CD4-positive, alpha-beta T cell treated with Interleukin-4 for 1 hour (primary cell): ENCODE results near the gene KLB.
A peak's percentile ranks its signal among the peaks of the same experiment; 100 is the strongest.
"Not testable (repeated sequence)": the region's sequence is repeated elsewhere in the genome, so short reads cannot be mapped to it uniquely, and the experiment has no call there.

Source experiments
- DNase-seq, 2 donors: peaks; one replicate each; pipeline ENCODE4 v3.0.0-alpha.2; 2020 to 2022

Gene KLB

GRCh38 chr4:39406763-39407583 lies at the start of gene KLB:
Gene KLB, plus strand, starts transcription at chr4:39406930. Its CDS starts 20 bp downstream, at chr4:39406950.
- no peak for DNase-seq

DNA sequence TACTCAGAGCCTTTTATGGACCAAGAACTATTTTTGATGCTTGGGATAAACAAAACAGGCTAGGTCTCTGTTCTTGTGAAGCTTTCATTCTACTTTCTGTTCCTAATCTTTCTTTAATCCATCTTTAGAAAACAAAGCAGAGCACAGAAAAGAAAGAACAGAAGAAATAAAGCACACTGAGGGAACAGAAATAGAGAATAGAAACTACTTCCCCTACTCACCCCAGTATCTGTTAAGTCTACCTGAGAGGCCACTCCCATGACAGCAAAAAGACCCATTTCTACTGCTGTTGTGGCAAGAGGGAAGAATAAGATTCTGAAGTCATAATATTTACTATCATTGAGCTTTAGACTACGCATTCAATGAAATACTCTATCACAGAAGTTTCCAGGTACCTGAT lies 49.7 kb upstream of the KLB start:
- DNase-seq, result no peak

DNA sequence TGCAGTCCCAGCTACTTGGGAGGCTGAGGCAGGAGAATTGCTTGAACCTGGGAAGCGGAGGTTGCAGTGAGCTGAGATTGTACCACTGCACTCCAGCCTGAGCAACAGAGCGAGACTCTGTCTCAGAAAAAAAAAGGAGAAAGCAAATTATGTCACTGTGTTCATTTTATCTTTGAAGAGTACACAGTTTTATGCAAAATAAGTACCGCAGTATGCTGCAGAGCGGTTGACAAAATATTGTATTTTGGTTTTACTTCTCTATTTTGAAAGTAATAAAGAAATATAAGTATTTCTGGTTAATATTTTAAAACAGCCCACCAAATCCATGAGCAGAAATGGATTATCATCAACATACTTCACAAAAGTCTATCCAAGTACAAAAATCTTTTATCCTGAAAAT lies 46.1 kb upstream of the KLB start:
- not testable (repeated sequence) for DNase-seq

GRCh38 chr4:39362827-39363226 lies 43.9 kb upstream of the KLB start:
- no peak for DNase-seq

GRCh38 chr4:39363773-39364393 lies 42.8 kb upstream of the KLB start:
- no peak for DNase-seq

DNA sequence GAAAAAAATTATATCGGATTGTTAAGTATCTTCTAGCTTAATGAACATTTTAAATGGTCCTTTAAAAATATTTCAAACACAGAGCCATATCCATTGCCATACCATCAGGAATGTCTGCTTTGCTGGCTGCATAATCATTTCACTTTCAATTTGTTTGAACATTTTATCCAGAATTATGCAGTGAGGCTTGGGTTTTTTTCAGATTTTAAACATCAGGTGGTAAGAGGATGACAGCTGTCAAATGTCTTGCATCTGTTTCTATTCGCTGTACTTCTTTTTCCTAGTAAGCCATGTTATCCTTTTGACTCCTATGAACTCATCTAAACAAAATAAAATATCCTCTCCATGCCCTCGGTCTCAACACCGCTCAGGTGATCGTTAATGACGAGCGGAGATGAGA lies 41.4 kb upstream of the KLB start:
- DNase-seq, result peak in 1 of 2 donors; percentile 42

DNA sequence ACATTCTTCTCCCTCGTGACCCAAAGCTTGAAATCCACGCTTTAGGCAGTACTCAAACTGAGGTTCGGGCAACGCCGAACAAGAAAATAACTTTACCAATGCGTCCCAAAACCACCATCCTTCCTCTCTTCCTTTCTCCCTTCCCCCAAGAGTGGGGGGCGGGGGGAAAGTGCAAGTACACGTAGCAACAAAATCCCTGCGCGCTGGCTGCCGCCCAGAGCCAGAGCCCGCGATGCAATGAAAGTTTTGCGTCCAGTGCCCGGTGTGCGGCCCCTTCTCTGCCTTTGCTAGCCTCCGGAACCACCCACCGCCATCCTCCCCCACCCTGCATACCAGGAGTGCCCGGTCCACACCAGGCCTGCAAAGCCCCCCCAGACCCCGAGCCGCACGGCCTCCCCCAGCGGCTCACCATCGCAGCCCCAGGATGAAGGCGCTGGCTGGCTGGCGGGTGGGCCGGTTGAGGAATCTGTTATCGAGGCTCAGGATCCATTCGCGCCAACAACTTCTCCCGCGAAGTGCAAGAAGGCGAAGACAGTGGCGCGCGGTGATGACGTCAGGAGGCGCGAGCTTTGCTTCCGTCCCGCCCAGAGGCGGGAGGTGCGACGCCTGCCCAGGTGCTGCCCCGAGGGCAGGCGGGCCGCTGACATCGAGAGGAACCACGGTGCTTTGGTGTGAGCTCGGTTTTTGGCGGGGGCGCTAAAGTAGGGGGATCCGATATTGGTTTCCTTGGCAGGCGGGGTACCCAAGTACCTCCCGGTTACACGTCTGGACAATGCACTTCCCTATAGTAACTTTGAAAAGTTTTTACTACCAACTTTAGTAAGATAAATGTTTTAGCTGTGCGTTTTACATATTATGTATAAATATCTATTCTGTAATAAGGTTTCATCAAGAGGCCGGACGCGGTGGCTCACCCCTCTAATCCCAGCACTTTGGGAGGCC lies 40.6 kb upstream of the KLB start, which contains the start of gene RFC1:
Gene RFC1 (minus strand): TSS at position 533 of the 942 bp plus-strand sequence. CDS start 121 bp downstream, at position 412.
- peak; percentile 91 to 92 for DNase-seq

DNA sequence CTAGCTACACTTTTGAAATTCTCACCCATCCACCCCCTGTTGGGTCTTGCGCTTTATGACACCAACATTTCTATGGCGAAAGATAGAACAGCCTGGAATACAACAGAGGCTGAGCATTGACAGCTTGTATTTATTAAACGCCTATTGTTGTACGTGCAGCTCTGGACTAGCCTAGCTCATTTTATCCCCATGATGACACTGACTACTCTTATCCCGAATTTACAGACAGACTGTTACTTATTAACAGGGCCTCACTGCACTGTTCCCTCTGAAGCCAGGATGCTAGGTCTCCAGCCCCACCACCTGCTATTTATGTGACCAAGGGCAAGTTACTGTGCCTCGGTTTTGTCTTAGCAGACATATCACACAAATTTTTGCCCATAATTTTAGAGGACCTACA lies 39.6 kb upstream of the KLB start:
- no peak for DNase-seq

GRCh38 chr4:39369301-39369700 lies 37.4 kb upstream of the KLB start:
- no peak for DNase-seq

- not testable (repeated sequence) for DNase-seq
Observed at GRCh38 chr4:39371209-39371608, 35.5 kb upstream of the KLB start.

GRCh38 chr4:39375478-39375877 lies 31.3 kb upstream of the KLB start:
- DNase-seq, result no peak

- DNase-seq, result no peak
Observed at GRCh38 chr4:39383690-39384089, 23.0 kb upstream of the KLB start.

GRCh38 chr4:39384563-39384962 lies 22.2 kb upstream of the KLB start:
- DNase-seq, result no peak

DNA sequence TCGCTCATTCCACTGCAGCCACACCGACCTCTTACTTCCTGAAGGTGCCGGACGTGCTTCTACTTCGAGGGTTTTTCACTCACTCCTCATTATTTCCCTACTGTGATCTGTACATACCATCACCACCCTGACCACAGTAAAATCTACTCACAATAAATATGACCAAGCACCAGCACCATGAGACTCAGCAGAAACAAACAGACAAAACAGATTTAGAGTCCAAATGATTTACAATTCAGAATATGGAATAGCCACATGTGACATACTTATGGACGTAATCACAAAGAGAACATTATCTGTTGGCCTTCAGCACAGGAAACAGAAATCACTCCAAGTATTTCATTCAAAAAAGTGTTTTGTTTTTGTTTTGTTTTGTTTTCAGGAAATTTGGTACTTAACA lies 16.1 kb upstream of the KLB start:
- no peak for DNase-seq

GRCh38 chr4:39394706-39395105 lies 12.0 kb upstream of the KLB start:
- no peak for DNase-seq

DNA sequence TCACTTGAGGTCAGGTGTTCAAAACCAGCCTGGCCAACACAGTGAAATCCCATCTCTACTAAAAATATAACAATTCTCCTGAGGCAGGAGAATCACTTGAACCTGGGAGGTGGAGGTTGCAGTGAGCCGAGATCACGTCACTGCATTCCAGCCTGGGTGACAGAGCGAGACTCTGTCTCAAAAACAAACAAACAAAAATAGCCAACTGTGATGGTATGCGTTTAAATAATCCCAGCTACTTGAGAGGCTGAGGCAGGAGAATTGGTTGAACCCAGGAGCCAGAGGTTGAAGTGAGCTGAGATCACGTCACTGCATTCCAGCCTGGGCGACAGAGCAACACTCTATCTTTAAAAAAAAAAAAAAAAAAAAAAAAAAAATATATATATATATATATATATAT lies 5.1 kb upstream of the KLB start:
- DNase-seq, result not testable (repeated sequence)

DNA sequence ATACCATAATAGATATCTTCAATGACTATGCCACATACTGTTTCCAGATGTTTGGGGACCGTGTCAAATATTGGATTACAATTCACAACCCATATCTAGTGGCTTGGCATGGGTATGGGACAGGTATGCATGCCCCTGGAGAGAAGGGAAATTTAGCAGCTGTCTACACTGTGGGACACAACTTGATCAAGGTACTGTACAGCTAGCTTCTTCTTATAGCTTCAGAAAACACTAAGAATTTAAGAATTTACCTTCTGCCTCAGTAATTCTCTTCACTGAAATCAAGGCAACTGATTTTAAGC lies 805 bp downstream of the KLB start:
- no peak for DNase-seq

- DNase-seq, result no peak
Observed at GRCh38 chr4:39410415-39410814, 3.7 kb downstream of the KLB start.

- DNase-seq, result not testable (repeated sequence)
Observed at GRCh38 chr4:39411561-39411960, 4.8 kb downstream of the KLB start.

DNA sequence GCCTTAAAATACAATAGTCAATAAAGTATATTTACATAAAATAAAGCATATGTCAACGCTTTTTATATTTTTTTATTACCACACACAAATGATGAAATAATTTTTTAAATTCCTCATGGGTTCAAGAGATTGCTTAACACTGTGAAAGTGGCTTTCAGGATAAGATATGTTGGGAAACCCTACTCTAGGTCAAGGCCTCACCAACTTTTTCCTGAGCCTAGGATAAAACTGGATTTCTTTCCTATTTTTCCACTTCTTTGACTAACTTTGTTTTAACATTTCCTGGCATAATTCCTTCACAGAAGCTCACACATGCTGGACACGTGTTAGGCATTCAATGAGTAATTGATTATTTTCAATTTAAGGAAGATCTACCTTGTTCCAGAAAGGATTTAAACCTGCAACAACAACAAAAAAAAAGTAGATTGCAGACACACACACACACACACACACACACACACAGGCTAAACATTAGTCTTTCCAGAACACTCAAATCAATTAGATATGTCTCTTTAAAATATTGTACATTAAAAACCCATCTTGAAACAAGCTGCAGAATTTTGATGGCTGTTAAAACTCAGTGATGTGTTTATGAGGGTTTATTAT lies 9.1 kb downstream of the KLB start:
- no peak for DNase-seq

DNA sequence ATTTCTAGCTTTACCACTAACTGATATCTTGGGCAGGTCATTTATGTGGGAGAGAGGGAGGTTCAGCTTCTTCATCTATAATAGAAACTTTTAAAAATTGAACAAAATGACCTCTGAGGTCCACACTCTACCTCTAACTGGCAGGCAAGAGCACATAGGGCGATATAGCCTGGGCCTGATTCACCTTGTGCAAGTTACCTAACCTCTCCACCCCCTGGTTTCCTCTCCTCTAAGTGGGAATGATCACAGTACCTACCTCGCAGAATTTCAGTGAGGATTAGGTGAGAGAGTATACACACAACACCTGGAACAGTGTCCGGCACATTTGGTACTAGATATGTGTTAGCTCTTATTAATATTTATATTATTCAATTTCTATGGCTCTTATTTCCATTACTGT lies 15.5 kb downstream of the KLB start:
- DNase-seq, result no peak

GRCh38 chr4:39425297-39425696 lies 18.6 kb downstream of the KLB start:
- DNase-seq, result not testable (repeated sequence)

DNA sequence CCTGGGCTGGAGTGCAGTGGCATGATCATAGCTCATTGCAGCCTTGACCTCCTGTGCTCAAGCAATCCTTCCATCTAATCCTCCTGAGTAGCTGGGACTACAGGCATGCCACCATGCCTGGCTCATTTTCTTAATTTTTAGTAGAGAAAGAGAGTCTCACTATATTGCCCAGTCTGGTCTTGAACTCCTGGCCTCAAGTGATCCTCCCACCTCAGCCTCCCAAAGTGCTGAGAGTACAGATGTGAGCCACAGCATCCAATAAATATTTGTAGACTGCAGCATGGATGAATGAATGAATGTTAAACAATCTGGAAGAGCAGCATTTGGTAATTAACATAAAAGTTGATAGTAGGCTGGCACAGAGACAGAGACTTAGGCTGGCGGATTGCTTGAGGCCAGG lies 20.0 kb downstream of the KLB start:
- DNase-seq, result no peak
